Measurements from ENCODE around the gene C22orf39. TPM values are rescaled to one million over a fixed set of nuclear protein-coding genes. Genes with fewer than 3 reads are reported as not detected.

C22orf39 gene
- total and polyA plus RNA-seq, 2 donors (not counting 1 experiment from before 2014, with no cell fraction given) = 37.7 to 47.2 TPM

DNA sequence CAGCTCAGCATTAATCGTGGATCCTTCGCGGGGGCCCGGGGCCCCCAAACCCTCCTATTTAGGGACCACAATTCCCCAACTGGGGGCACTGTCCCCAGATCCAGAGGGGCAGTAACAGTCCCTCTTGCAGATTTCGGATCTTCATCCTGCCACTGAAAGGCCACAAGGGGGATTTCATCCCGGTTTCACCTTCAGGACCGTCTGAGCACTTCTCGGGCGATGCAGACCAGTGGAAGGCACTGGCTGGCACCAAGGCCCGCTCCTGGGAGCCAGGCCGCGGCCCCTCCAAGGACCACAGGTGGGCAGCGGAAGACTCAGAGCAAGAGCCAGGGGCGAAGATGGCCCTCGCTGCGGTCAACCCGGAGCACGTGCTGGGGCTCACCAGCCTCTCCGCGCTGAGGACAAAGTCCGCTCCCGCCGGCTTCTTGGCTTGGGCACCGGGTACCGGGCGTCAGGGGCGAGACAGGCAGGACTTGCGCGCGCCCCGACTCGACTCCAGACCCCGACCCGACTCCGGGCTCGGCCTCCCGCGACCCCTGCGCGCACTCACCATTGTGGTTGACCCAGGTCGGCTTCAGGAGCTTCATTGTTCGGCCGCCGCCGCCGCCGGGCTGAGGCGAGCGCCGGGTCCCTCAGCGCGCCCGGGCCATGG, 16.5 kb downstream of the C22orf39 start:
- POLR2A ChIA-PET = interaction anchor here (0.6 to 3.9 kb wide), 10 partner anchors 12 to 288 kb away, joined by 3 to 29 read pairs (median 6); partner anchors contain the start of genes C22orf39, CDC45, CLTCL1 and SLC25A1
- Mint-ChIP-seq H3K4me1 (peaks cover 71% of the 10 kb centered on the region), H3K27me3 (no peaks in the 10 kb centered on the region), H3K4me3 (peak overlapping the region; percentile 86), H3K27ac (peak overlapping the region; percentile 84), H3K9me3 (ENCODE audit: insufficient read depth) (no peaks in the 10 kb centered on the region)
- TF ChIP-seq EZH2 (IDR thresholded peaks at IDR 0.05; ENCODE audit: borderline replicate concordance, insufficient read depth, low read depth, low read length, poor library complexity, severe bottlenecking) = no peak
- TF ChIP-seq, protein P1, sequence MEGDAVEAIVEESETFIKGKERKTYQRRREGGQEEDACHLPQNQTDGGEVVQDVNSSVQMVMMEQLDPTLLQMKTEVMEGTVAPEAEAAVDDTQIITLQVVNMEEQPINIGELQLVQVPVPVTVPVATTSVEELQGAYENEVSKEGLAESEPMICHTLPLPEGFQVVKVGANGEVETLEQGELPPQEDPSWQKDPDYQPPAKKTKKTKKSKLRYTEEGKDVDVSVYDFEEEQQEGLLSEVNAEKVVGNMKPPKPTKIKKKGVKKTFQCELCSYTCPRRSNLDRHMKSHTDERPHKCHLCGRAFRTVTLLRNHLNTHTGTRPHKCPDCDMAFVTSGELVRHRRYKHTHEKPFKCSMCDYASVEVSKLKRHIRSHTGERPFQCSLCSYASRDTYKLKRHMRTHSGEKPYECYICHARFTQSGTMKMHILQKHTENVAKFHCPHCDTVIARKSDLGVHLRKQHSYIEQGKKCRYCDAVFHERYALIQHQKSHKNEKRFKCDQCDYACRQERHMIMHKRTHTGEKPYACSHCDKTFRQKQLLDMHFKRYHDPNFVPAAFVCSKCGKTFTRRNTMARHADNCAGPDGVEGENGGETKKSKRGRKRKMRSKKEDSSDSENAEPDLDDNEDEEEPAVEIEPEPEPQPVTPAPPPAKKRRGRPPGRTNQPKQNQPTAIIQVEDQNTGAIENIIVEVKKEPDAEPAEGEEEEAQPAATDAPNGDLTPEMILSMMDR (IDR thresholded peaks at IDR 0.05) = no peak
- Histone ChIP-seq H3K4me2 (replicated peaks; ENCODE audit: low read depth, low read length, poor library complexity, severe bottlenecking) (peak overlapping the region; percentile 98), H4K20me1 (ENCODE audit: control insufficient read depth, insufficient read depth, low read length, poor library complexity, severe bottlenecking) (peaks cover 40% of the 10 kb centered on the region), H2AFZ (ENCODE audit: insufficient read depth, low read depth, low read length, poor library complexity, severe bottlenecking) (peak overlapping the region; percentile 62), H3K9me3 (ENCODE audit: control extremely low read depth in 1 of 3, control insufficient read depth in 2 of 3, insufficient read depth in 1 of 3, low read length in 2 of 3) (no peaks in the 10 kb centered on the region), H3K27ac (ENCODE audit: low read length in 2 of 2) (peak overlapping the region; percentile 51 to 63), H3K9ac (ENCODE audit: low read length) (peak overlapping the region; percentile 92), H3K27me3 (replicated peaks in 1 of 4; ENCODE audit: control extremely low read depth in 1 of 4, control insufficient read depth in 3 of 4, insufficient read depth in 4 of 4, low read length in 3 of 4) (no peaks in the 10 kb centered on the region), H3K36me3 (replicated peaks in 1 of 2; ENCODE audit: control extremely low read depth in 1 of 2, control insufficient read depth in 1 of 2, extremely low read depth in 1 of 2, insufficient read depth in 2 of 2, low read length in 1 of 2) (peaks cover 2 to 11% of the 10 kb centered on the region in 2 experiments), H3K4me1 (ENCODE audit: control insufficient read depth in 2 of 2, insufficient read depth in 2 of 2, low read length in 2 of 2) (peaks cover 46 to 61% of the 10 kb centered on the region in 2 donors), H3K4me3 (ENCODE audit: control extremely low read depth in 1 of 5, extremely low read depth in 1 of 5, insufficient read depth in 1 of 5, low read depth in 2 of 5, low read length in 4 of 5) (peak overlapping the region; percentile 56 to 87 (median 81)), H3K79me2 (ENCODE audit: control insufficient read depth, insufficient read depth, low read length) (peaks cover 58% of the 10 kb centered on the region)
- CTCF ChIA-PET = interaction anchor here (1.2 kb wide), 1 partner anchor 252 kb away, joined by 3 read pairs; the partner anchor contains the start of gene SLC25A1
- intact Hi-C loops (cut with micrococcal nuclease) = loop anchor here (5.0 kb wide), 1 partner anchor 139 kb away; the partner anchor contains the start of gene CLTCL1
- DNase-seq (peak; percentile 53), ATAC-seq (ENCODE audit: low read depth) (no peak)
- under 1% methylated on average over 50 of the region's 53 CpGs for WGBS (ENCODE audit: insufficient coverage)

Data from B cell (primary cell).